HG02798 (cell line): ENCODE results near the gene PCTP.

Experiments
- ATAC-seq: cut with Tn5 transposase; IDR thresholded peaks from one replicate; pipeline ENCODE4 v1.9.1; 2021; ENCODE audit warnings: mild to moderate bottlenecking; ENCODE audit not compliant: unreplicated experiment, poor library complexity

PCTP gene

GRCh38 chr17:55750750-55751657 lies at the start of gene PCTP:
TSS of gene PCTP (plus strand) at chr17:55751051. CDS start at chr17:55751104, 53 bp downstream.
- ATAC-seq = peak; percentile 100

GRCh38 chr17:55702150-55702549 lies 48.7 kb upstream of the PCTP start:
- ATAC-seq = no peak

DNA sequence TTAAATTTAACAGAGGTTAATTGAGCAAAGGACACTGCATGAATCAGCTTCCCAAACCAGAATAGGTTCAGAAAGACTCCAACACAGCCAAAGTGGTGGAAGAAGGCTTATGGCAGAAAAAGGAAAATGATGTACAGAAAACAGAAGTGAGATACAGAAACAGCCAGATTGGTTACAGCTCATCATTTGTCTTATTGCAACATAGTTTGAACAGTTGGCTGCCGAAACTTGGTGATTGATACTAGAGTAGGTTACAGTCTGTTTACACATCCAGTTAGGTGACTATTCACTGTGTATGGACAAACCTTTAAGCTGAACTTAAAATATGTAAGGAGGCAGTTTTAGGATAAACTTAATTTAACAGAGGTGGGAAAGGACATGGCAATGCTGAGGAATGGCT lies 46.5 kb upstream of the PCTP start:
- no peak for ATAC-seq

DNA sequence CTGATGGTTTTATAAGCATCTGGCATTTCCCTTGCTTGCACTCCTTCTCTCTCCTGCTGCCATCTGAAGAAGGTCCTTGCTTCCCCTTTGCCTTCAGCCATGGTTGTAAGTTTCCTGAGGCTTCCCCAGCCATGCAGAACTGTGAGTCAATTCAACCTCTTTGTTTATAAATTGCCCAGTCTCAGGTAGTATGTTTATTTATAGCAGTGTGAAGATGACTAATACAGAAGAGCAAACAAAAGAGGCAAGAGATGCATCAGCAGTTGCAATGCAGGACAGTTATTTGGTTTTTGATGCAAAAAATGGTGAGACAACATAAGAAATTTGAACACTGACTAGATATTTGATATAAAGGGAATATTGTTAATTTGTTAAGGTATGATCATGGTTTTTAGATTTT lies 45.0 kb upstream of the PCTP start:
- ATAC-seq = peak; percentile 60

DNA sequence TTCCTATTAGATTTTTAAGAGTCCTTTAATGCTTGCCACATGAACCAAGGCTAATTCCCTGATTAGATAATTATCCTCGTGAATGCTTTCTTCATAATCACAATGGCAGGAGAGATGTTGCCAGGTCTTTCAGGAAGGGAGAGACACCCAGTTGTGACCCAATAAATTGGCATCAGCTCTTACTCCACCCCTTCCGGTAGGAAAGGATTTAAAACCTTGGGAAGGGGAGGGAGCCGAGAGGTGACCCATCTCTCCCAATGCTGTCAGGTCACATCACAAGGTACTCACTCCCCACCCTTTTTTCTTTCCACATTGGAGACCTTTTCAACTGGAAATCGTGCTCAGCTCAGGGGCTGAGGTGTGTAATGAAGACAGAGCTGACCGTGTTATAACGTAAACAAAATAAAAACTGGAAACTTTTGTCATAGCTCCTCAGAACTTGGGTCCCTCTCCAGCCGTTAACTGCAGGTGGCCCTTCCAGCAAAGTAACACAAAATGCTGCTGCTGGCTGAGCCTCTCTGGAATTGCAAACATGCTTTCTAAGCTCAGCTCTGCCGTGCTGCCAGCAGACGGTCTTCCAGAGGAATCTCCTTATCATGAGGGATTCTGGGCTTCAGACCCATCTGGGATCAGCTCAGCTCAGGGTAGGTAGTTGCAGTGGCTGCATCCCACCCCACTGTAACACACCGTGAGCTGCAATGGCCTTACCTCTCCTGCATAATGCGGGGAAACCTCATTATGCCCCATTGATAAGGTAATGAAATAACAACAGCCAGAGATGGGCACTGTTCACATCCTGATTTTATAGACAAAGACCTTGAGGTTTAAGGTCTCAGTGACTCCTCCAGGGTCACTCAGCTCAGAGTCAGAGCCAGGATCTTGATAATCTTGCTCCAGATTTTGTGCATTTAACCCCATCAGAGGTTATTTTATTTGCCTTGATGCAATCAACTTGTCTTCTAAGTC lies 43.8 kb upstream of the PCTP start:
- ATAC-seq = no peak

DNA sequence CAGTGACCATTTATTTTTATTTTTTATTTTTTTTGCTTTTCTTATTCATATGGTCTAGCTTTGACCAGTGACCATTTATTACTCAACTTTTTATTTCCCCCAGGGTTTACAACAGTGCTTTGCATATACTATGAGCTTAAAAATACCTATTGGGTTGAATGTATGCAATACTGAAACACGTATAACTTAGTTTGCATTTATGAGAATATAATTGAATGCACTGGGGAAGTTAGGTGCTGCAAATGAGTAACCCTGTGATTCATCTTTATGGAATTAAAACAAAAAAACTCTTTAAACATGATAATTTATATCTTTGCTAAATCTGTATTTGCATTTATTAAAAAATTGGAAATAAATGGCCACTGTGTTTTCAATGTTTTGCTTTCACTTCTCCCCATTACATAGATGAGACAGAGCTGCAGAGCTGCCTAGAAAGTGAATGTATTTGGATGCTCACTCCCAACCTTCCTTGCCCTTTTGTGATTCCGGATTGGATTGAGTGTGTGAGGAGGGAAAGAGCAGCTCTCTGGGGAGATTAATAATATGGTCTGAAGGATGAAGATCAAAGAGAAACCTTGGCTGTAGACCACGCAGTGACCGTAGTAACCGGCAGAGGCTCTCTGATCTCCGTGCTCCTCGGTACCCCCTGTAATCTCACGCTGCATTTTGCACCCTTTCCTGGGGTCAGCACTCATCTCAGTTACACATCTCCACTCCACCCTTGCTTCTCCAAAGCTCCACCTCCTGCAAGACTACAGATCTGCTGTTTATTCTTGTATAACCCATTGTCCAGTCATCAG lies 42.5 kb upstream of the PCTP start:
- no peak for ATAC-seq

- no peak for ATAC-seq
These were observed 41.4 kb upstream of the PCTP start for GRCh38 chr17:55709440-55709839.

GRCh38 chr17:55709984-55710383 lies 40.9 kb upstream of the PCTP start:
- ATAC-seq = no peak

DNA sequence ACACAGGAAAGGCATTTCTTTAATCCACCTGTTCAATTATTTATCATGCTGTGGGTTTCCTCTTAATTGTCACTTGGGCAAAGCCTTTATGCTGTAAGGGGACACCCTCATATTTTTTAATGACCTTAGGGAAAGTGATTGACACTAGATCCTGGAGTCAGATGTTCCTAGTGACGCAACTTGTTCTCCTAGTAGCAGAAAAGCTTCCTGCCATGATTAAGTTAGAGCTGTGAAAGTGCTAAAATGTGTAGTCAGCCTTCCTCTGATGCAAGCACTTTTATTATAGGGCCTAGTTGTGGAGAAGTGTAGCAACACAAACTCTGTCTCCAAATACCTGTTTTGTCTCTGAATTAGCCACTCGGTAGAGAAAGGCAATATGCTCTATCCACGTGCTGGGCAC lies 40.4 kb upstream of the PCTP start:
- ATAC-seq = no peak

GRCh38 chr17:55710829-55711496 lies 39.9 kb upstream of the PCTP start:
- ATAC-seq = no peak

DNA sequence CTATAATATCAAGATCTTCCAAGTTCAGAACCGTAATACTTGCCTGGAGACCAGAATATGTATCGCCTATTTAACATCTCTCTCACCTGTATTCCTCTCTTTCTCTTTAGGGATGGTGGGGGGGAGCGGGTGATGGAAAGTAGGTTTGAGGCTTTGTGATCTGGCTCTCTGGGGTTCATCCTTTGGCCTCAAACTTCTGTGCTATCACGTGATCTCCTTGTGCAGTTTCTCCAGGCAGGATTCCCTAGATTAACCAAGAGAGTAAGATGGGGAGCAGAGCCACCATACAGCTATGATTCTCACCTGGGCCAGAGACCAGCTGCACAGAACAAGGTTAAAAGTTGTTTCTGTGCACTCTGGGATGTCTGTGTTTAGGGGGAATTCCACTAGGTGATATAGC lies 33.4 kb upstream of the PCTP start:
- ATAC-seq = no peak

DNA sequence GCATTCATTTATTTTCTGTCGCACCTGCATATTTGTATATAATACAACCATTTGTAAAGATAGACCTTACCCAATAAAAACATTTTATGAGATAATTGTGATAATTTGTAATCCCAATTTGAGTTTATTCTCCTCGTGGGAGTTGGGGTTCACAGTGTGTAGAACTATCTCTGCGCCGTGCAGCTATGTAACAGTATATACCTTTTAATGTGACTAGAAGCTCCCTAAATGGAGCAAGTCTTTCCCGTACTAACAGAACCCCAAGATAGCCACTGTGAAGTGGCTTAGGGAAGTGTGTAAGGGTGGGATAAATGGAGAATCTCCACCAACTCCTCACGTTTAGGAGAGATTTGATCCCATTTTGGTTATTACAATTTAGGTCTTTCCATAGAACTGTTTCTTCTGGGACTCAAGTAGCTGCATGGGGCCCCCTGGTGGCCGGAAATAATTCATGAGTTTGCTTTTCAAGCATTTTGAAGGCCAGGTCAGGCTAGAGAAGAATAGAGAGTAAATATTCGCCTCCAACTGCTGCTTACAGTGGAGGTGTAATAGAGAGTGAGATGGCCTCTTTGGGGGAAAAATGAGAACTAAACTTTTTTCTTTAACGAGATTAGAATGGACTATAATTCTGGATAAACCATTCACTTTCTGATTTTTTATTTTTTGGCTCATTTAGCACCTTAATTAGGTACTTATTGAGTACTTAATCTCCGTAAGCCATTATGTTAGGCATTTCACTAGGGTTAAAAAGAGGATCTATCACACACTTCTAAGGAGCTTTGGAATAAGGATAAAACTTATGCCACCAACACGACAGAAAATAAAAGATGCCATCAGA lies 32.7 kb upstream of the PCTP start:
- ATAC-seq = no peak

DNA sequence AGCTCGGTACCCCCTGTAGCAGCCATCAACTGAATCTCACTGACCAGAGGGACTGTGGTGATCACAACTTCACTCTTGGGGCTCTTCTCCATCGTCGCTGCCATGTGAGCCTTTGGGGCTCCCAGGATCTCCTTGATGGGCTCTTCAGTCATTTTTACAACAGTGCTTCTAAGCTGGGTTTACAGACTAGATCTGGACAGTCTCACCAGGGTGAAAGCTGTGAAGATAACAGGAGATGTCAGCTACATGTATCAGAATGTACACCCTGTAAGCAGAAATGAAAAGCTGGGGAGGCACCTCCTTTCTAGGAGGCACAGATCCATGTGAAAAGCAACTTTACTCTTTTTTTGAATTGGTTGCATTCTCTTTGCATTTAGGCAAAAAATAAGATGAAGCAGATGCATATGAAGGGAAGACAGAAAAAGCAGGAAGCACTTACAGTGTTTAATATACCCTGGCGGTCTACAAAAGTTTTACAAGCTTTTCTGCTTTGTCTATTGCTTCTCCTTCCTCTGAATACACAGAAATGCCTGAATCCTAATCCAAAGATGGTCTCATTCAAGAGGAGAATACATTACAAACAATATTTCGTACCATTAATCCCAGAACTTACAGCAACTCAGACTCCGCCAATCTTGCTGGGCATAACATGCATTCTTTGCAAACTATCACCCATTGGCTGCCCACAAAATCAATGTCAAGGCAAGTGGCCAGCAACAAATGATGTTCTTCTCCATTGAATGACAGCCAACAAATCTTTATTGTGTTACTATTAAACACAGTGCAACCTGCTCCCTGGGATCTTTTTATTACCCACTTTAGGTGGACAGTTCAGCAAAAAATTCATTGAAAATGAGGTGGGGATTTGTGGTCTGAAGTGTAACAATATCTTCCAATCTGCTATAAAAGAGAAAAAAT lies 29.7 kb upstream of the PCTP start:
- no peak for ATAC-seq

DNA sequence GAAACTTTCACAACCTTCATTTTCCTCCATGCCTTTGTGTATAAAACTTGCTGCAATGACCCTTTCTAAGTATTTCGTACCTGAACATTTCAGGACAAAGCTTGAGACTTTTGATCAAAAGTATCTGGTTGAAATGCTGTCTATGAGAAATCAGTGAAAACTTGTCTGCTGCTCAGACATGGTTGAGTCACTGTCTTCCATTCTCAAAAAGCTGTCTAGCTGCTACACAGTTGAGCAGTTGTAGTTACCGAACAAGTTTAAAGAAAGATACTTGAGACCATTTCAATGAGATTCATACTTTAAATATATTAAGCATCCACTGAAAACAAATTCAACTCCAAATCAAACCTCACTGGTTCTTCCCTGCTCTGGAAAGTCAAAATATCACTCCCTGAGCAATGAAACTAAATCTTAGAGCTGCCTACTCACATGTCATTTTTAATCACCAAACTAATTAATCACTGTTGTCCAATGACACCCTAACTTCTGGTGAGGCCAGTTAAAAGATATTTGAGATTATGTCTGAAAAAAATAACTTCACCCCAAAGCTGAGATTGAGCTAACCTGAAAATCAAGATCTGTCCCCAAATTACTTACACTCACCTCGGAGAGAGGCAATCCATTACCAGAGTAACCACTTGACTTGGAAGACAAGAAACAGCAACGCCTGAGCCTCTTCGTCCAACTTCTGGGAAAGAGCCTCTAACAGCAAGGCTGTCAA lies 28.7 kb upstream of the PCTP start:
- no peak for ATAC-seq

DNA sequence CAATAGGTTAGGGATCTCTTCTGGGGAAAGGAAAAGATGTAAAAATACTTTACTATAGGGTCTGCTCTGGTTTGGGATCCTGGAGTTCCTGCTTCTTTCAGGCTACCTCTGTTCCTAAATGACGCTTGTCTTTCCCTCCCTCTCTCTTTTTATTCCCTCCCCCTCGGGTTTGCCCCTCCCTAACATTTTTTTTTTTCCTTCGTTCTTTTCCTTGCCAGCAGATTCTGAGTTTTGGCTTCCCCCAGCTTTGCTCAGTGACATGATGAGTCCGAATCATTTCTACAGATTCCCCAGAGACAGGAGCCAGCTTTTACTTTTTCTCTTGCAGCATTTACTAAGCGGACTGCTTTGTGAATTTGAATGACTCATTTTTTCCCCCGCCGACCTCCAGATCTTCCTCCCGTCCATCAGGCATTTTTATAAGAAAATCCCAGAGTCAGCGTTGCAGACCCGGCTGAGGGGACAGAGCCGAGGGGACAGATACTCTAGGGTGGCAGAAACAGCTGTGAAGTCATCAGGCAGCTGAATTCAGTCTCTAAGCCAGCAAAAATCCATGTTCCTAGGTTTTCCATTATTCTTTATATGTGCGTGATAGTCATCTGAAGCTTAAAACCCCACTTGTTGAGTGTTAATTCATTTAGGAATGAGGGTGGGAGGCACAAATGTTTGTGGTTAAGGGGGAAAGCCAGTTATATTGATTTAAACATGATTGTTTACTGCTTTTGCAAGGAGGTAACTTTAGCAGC lies 27.9 kb upstream of the PCTP start, which contains the start of gene TMEM100:
TMEM100 (minus strand) TSS at position 123 of the 746 bp plus-strand sequence. CDS start 1,794 bp downstream, outside the sequence.
- no peak for ATAC-seq

DNA sequence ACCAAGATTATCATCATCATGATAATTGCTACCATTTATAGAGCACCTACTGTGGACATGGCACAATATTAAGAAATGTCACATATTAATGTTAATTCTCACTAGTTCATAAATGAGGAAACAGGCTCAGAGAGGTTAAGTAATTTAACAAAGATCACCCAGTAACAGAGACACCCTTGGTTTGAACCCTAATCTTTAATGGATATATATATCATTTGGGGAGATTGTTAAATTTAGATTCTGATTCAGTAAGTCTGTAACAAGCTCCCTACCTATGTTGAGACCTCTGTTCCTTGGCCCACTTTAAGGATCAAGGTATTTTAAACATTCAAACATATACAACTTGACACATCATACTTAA lies 27.4 kb upstream of the PCTP start:
- no peak for ATAC-seq
